ENCODE results near the gene ACO2. TPM values are rescaled to one million over a fixed set of nuclear protein-coding genes. Genes with fewer than 3 reads are reported as not detected.

Gene ACO2
- total and polyA plus RNA-seq, 2 of the 8 experiments (the other 6 are each of a cell fraction or from before 2014, with no cell fraction given) = 52.8 to 75.4 TPM

DNA sequence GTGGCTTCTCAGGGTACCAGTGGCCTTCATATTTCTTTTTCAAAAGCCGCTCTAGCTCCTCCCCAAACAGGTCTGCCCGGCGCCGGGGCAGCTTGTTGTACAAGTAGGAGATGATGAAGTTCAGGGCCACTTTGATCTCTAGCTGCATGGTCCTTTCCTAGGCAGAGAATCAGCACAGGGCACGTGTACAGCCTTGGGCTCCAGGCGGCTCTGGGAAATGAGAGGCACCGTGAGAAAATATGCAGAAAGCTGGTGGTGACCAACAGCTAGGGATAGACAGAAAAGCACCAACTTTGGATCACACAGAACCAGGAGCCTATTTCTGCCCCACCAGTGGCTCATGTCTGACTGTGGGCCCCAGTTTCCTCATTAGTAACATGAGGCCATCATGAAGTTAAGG is 31.7 kb upstream of the ACO2 start:
- Histone ChIP-seq H3K4me2 (ENCODE audit: insufficient read depth in 1 of 2, low read depth in 2 of 2, low read length in 2 of 2) (no peak overlapping the region), H2AK5ac (ENCODE audit: low read depth, low read length) (no peak overlapping the region), H3K18ac (ENCODE audit: extremely low read depth, low read length) (no peak overlapping the region), H3K4ac (replicated peaks; ENCODE audit: insufficient read length, low read depth, low read length) (no peak overlapping the region), H4K5ac (ENCODE audit: insufficient read length, low read depth, low read length) (no peak overlapping the region), H3K56ac (replicated peaks; ENCODE audit: insufficient read length, low read depth, low read length) (no peak overlapping the region), H3K79me2 (ENCODE audit: control insufficient read depth in 1 of 2, insufficient read depth in 2 of 2, low read length in 2 of 2) (peaks cover 2 to 62% of the 10 kb centered on the region in 2 experiments), H4K8ac (ENCODE audit: extremely low read depth, insufficient read depth, low read length) (no peak overlapping the region), H3K27me3 (replicated peaks in 1 of 4; ENCODE audit: control insufficient read depth in 3 of 4, extremely low read depth in 1 of 4, insufficient read depth in 3 of 4, low read length in 3 of 4) (no peaks in the 10 kb centered on the region), H2BK15ac (ENCODE audit: low read length) (no peak overlapping the region), H3K14ac (ENCODE audit: insufficient read length) (no peak overlapping the region), H4K91ac (replicated peaks; ENCODE audit: insufficient read length, low read length) (no peak overlapping the region), H4K20me1 (replicated peaks in 1 of 2; ENCODE audit: control insufficient read depth in 1 of 2, insufficient read depth in 2 of 2, low read length in 2 of 2) (peaks cover 24 to 37% of the 10 kb centered on the region in 2 experiments), H3K4me3 (ENCODE audit: extremely low read depth in 1 of 4, insufficient read depth in 2 of 4, low read depth in 3 of 4, low read length in 4 of 4) (no peak overlapping the region), H2AFZ (ENCODE audit: low read length) (no peak overlapping the region), H3K23ac (ENCODE audit: insufficient read length) (no peak overlapping the region), H2BK5ac (ENCODE audit: low read depth, low read length) (no peak overlapping the region), H3K4me1 (replicated peaks in 1 of 4; ENCODE audit: control insufficient read depth in 3 of 4, insufficient read depth in 4 of 4, low read length in 3 of 4) (no peaks in the 10 kb centered on the region), H2BK20ac (ENCODE audit: low read length) (no peak overlapping the region), H3K9ac (replicated peaks in 1 of 4; ENCODE audit: extremely low read depth in 1 of 4, low read depth in 3 of 4, low read length in 3 of 4) (no peak overlapping the region), H3K27ac (ENCODE audit: low read depth, low read length) (no peak overlapping the region), H3K79me1 (ENCODE audit: low read depth, low read length) (peaks cover 12% of the 10 kb centered on the region), H3K36me3 (ENCODE audit: control insufficient read depth in 2 of 4, insufficient read depth in 4 of 4, low read length in 3 of 4) (peaks cover 17 to 57% (median 31%) of the 10 kb centered on the region in 4 experiments), H2BK12ac (ENCODE audit: low read depth, low read length) (no peak overlapping the region), H3K9me3 (ENCODE audit: insufficient read depth in 2 of 2, low read depth in 1 of 2, low read length in 1 of 2) (no peaks in the 10 kb centered on the region), H2BK120ac (replicated peaks; ENCODE audit: low read depth, low read length) (no peak overlapping the region), H3K23me2 (ENCODE audit: low read depth, low read length) (no peaks in the 10 kb centered on the region)
- TF ChIP-seq ASH2L (IDR thresholded peaks at IDR 0.05; ENCODE audit: low read length) (no peak), KDM4A (IDR thresholded peaks at IDR 0.05; ENCODE audit: low read depth, low read length, severe bottlenecking) (no peak), KDM1A (IDR thresholded peaks at IDR 0.05; ENCODE audit: borderline replicate concordance, low read length) (no peak), MAFK (IDR thresholded peaks at IDR 0.05; ENCODE audit: low read depth, low read length) (no peak), EGR1 (IDR thresholded peaks at IDR 0.05; ENCODE audit: borderline replicate concordance, low read depth, low read length) (no peak)
- no peak for FAIRE-seq
- WGBS, 2 experiments (ENCODE audit: extremely low coverage in 1 of 2, insufficient coverage in 1 of 2, insufficient read length in 1 of 2, insufficient replicate concordance in 2 of 2, low coverage in 1 of 2, low lambda C conversion rate in 2 of 2, missing lambda C conversion rate in 1 of 2) = 94% methylated on average over 7 of the region's 7 CpGs; no CpG with 5 or more reads in 1 of the 2 experiments
- no peak for DNase-seq (ENCODE audit: low read depth in 1 of 2, low spot score in 2 of 2)
- POLR2A ChIA-PET (ENCODE audit: partially characterized antibody) = interaction anchor here (0.8 to 4.3 kb wide), 12 partner anchors 9 to 87 kb away, joined by 3 to 63 read pairs (median 4); partner anchors contain the start of genes ACO2, PHF5A and TOB2
- CTCF ChIA-PET (ENCODE audit: partially characterized antibody) = interaction anchor here (0.8 to 2.7 kb wide), 10 partner anchors 8 to 98 kb away, joined by 3 to 9 read pairs (median 4); partner anchors contain the start of genes ACO2 and PHF5A

Measured in H1 (cell line).